HG02981 (cell line): Measurements from ENCODE around the gene MAP3K12.

ENCODE experiments used
- ATAC-seq: cut with Tn5 transposase; IDR thresholded peaks from one replicate; pipeline ENCODE4 v1.9.1; 2021; ENCODE audit warnings: mild to moderate bottlenecking, moderate library complexity; ENCODE audit not compliant: unreplicated experiment

The MAP3K12 gene

DNA sequence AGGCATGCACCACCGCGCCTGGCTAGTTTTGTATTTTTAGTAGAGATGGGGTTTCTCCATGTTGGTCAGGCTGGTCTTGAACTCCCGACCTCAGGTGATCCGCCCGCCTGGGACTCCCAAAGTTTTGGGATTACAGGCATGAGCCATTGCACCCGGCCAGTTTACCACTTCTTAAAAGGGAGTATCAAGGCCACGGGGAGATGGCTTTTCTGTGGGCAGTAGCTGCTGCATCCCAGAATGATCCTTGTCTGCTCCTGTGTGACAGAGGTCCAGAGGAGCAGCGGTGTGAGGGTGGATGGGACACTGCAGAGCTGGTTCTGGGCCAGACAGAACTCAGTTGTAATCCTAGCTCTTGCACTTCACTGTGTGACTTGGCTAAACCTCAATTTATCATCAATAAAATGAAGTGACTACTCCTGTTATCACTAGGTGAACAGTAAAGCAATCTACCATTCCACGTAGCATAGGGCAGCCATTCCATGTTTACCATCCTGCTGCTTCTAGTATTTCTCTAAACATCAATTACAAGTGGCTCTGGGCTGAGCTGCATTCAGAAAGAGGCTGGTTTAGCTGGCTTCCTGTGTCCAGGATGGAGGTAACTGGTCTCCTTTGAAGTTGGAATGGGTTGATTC lies 11.0 kb upstream of the MAP3K12 start:
- ATAC-seq: no peak

DNA sequence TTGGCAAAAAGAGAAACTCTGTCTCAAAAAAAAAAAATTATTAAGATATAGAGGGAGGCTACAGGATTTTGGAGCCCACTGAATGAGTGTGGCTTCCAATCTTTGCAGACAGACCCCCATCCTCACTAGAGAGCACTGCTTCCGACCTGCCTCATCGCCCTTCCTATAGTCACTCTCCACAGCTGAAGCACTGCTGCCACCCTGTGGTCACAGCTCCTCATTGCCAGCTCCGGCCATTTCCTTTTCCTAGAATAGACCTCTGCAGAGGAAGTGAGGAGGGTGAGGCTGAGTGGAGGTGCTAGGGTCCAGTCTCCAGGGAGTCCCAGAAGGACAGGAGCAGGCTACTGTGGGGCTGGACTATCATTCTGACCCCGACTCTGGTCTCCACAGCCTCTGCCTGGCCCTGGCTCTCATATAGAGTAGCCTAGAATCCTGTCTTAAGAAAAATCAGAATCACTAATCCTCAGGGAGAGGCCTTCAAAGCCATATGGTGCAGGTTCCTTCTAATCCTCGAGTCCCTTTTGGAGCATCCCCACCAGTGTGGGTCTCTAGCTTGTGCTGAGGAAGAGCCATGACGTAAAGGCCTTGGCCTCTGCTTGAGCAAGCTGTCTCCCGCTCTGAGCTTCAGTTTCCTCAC lies 9.4 kb upstream of the MAP3K12 start:
- peak; percentile 74 for ATAC-seq

DNA sequence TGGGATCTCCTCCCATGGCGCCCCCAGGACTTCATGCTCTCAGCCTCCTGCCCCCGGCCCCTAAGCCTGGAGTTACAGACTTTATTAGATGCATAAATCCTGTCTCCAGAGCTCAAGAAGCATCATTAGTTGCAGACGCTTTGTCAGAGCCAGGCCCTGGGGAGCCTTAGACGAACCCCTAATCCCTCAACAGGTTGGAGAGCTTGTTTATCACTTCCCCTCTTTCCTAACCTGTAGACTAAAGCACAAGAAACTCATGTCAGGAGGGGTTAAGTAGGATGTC lies 8.3 kb upstream of the MAP3K12 start:
- ATAC-seq: no peak

GRCh38 chr12:53506881-53507602 lies 7.8 kb upstream of the MAP3K12 start, which contains the start of gene NPFF:
Gene NPFF, minus strand, starts transcription at chr12:53507484. Its CDS starts 10 bp downstream, at chr12:53507474.
- ATAC-seq: no peak

DNA sequence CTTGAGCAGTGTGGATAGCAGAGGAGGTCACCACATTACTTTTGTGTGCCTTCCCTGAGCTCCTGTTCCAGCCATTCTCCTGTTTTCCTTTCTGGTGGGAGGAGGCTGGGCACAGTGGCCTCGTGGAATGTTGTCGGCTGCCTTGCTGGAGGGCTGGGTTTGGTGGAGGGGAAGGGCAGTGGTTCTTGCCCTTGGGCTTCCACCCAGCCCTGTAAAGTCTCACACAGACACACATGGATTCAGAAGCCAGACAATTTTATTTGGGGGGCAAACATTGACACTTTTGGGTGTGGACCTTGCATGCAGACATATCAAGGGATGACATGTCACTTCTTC lies 7.2 kb upstream of the MAP3K12 start:
- ATAC-seq: no peak

DNA sequence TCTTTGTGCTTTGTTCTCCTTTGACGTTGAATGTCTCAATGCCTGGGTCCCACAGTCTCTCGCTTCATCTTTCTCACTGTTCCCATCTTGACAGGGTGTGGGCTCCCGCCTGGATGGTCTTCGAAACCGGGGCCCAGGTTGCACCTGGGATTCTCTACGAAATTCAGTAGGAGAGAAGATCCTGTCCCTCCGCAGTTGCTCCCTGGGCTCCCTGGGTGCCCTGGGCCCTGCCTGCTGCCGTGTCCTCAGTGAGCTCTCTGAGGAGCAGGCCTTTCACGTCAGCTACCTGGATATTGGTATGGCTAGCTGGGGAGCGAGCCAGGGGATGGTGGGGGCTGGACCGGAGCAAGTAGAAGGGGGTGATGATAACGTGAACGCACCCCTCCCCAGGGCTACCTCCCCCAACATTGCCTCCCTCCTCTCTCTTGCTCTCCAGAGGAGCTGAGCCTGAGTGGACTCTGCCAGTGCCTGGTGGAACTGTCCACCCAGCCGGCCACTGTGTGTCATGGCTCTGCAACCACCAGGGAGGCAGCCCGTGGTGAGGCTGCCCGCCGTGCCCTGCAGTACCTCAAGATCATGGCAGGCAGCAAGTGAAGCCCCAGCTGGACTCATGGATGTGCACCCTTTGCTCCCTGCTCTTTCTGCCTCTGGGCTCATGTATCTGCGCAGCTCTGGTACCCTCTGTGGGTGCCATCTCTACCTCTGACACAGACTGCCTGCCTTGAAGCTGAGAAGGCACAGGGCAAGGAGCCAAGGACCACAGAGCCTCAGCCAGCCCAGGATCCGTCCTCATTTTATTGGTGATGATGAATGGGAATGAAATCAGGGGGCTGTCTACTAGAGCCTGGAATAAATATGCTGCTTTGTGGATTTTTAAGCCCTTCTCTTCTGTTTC lies 6.5 kb upstream of the MAP3K12 start:
- no peak for ATAC-seq

DNA sequence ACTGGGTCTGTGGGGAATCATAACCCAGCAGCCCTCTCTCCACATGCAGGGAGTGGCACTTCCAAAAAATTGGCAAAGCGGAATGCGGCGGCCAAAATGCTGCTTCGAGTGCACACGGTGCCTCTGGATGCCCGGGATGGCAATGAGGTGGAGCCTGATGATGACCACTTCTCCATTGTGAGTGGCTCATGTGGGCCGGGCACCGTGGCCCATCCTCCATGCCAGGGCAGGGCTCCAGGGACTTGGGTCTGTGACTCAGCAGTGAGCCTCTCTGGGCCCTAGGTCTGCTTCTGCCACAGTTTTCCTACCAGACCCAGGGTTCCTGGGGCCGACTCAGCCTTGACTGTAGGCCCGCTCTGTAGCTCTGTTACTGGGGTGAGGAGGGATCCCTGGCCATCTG lies 5.8 kb upstream of the MAP3K12 start:
- no peak for ATAC-seq

GRCh38 chr12:53504004-53504920 lies 5.0 kb upstream of the MAP3K12 start:
- ATAC-seq: no peak

- ATAC-seq: no peak
These were observed 3.9 kb upstream of the MAP3K12 start for GRCh38 chr12:53502983-53503728.

GRCh38 chr12:53502331-53502730 lies 3.1 kb upstream of the MAP3K12 start:
- no peak for ATAC-seq

- ATAC-seq: no peak
These were observed 2.4 kb upstream of the MAP3K12 start for GRCh38 chr12:53501615-53502181.

DNA sequence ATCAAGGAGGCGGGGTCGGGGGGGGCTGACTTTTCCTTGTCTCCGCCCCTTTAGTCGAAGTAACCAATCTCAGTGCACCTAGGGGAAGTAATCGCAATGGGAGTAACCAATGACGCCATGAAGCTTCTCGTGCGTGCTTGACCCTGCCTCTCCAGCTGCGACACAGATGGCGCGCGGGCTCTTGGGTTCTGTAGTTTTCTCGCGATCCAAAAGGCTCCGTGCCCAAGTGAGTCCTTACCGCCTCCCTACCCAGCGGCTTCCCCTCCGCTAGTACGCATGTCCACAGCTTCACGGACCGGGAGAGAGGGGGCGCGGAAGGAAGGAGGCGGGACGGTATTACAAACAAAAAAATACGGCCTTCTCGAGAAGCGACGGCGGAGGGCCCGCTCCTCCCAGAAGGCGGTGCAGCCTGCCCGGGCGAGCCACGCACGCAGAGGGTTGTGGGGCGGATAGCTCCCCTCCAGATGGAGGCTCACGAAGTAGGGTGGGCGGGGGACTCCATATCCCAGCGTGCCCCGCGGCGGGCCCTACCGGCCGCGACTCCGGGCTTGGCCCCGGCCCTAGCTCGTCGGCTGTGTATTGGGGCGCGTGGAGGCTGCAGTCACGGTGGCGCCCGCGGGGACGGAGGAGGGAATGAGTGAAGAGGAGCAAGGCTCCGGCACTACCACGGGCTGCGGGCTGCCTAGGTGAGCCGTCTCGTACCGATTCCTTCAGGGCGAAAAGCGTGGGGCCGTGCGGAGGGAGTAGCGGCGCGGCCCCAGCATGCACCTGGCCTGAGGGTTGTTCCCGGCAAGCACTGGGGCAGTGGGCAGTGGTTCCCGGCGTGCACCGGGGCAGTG lies 1.7 kb upstream of the MAP3K12 start, which contains the start of gene TARBP2:
Gene TARBP2, plus strand, starts transcription at position 508 of the 839 bp plus-strand sequence. Its CDS starts 126 bp downstream, at position 634.
- peak; percentile 79 for ATAC-seq

DNA sequence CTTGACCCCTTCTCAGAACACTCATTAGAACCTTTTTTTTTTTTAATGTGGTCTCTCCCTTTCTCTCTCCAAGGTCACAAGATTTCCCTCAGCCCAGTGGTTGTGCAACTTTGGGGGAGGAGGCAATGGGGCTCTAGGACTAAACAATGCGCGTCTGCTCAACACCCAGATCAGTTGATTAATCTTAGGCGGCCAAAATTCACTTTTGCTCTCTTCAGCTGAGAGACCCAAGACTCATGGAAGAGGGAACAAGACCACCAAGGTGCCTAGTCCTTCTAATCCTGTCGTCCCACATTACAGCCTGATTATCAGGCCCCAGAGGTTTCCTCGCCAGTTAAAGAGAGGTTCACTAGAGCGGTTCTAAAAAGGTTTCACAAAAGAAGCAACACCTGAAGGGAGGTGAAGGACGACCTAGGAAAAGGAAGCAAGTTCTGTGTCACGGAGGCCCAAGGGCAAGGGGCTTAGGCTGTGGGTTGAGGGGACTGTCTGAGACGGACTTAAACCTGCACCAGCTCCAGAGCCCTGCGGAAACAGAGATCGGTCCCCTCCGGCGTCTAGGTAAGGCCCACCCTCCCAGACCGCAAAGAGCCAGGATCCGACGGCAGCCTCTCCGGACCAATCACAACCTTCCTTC lies 1.0 kb upstream of the MAP3K12 start:
- no peak for ATAC-seq

DNA sequence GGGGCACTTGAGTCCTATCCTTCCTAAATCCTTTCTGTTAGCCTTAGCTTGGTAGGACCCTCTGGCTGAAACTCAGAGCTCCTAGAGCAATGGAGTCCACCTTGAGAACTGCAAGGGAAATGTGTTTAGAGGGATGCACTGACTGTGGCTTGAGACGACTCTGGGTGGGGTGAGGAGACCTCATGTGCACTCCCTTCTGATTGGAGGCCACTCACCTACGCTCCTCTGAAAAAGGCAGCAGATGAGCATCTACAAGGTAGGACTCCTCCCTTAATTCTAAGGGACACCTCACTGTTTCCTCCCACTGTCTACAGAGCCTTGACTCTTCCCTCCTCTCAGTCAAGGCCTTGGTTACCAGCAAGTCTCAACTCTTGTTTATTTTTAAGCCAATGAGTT lies 1.0 kb downstream of the MAP3K12 start:
- no peak for ATAC-seq

DNA sequence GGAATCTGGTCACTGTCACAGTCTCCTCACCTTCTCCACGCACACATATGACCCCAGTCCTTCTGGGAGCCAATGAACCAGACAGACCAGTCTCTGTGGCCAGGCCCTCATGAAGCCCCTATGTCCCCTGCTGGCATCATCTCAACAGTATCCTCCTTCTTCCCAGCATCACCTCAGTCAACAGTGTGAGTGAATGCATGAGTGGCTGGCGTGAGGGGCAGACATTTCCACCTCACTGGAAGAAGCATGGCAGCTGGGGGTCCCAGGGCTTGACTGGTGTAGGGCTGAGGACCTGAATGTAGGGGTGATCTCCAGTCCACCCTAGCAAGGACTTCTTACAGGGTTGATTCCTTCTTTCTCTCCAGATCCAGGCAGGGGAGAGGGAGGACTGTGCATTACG lies 1.8 kb downstream of the MAP3K12 start:
- ATAC-seq: no peak

DNA sequence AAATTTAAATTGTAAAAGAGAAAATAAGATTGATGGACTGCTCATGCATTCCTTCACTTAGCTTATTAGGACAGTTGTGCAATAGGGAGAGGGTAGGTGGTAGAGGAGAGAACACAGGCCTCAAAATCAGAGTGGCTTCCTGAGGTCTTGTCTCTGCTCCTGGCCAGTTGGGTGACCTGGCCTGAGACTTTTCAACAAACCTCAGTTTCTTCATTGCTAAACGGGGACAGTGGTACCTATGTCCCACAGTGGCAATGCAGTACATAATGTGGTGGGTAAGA lies 2.6 kb downstream of the MAP3K12 start:
- no peak for ATAC-seq

DNA sequence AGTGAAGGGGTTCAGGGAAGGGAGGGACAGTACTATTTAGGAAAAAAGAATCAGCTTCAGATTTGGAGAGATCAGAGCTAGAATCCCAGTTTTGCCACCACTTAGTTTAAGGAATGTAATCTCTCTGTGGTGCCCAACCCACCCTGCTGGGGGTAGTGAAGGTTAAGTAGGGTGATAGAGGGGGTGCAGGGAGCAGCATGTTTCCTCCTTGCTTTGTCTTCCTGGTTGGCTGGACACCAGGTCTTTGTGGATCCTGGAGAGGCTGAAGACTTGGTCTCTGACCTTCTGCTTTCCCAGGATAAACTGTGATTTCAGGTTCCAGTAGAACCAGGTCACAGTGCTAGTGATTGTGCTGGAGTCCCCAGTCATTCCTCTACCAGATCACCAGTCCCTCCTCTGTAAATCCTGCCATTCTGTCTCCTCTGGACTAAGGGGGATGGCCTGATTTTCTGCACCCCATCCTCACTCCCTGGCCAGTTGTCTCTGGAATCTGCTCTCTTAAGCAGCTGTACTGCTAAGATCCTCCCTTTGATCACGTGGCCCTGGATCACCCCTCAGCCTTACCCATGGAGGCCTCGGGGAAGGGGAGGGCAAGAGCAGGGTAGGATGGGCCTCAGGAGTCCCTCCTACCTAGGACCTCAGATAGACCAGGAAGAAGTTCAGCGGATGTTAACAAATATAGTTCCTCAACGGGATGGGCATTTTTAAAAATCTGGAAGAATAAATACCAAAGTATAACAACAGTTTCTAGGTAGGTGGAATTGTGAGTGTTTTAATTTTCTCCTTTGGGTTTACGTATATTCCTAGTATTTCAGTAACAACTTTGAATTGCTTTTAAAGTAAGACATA lies 3.1 kb downstream of the MAP3K12 start:
- ATAC-seq: no peak
